Embryonic facial prominence (tissue), 1 donor: Measurements from ENCODE around the gene ZNF792.
"Not testable (repeated sequence)": the region's sequence is repeated elsewhere in the genome, so short reads cannot be mapped to it uniquely, and the experiment has no call there.

Experiments used
- DNase-seq: peaks from one replicate; pipeline ENCODE4 v3.0.0-alpha.2; 2016; ENCODE audit errors: extremely low spot score

ZNF792 gene

GRCh38 chr19:34963573-34964406 is at the start of gene ZNF792:
TSS of gene ZNF792 (minus strand) at chr19:34964229. CDS start at chr19:34963662, 567 bp downstream.
- DNase-seq, result peak; percentile 19

- no peak for DNase-seq
These were observed 49.2 kb upstream of the ZNF792 start for GRCh38 chr19:35013041-35013819.

- no peak for DNase-seq
These were observed 48.0 kb upstream of the ZNF792 start for GRCh38 chr19:35011737-35012682.

GRCh38 chr19:35011091-35011689 is 47.2 kb upstream of the ZNF792 start:
- no peak for DNase-seq

- DNase-seq, result no peak
These were observed 45.7 kb upstream of the ZNF792 start for GRCh38 chr19:35009424-35010415.

GRCh38 chr19:35008891-35009341 is 44.9 kb upstream of the ZNF792 start:
- DNase-seq, result no peak

- DNase-seq, result not testable (repeated sequence)
These were observed 43.4 kb upstream of the ZNF792 start for GRCh38 chr19:35007427-35007826.

- no peak for DNase-seq
These were observed 43.0 kb upstream of the ZNF792 start for GRCh38 chr19:35006999-35007365.

GRCh38 chr19:35006342-35006998 is 42.4 kb upstream of the ZNF792 start:
- no peak for DNase-seq

- DNase-seq, result not testable (repeated sequence)
These were observed 41.9 kb upstream of the ZNF792 start for GRCh38 chr19:35006007-35006341.

GRCh38 chr19:35005256-35005977 is 41.4 kb upstream of the ZNF792 start:
- DNase-seq, result no peak

GRCh38 chr19:35004517-35005255 is 40.7 kb upstream of the ZNF792 start:
- no peak for DNase-seq

GRCh38 chr19:35002037-35002535 is 38.1 kb upstream of the ZNF792 start:
- DNase-seq, result no peak

- DNase-seq, result no peak
These were observed 36.8 kb upstream of the ZNF792 start for GRCh38 chr19:35000647-35001501.

- no peak for DNase-seq
These were observed 36.3 kb upstream of the ZNF792 start for GRCh38 chr19:35000338-35000646.

- peak; percentile 86 for DNase-seq
These were observed 35.7 kb upstream of the ZNF792 start, which contains the start of gene GRAMD1A for GRCh38 chr19:34999498-35000337. TSS of gene GRAMD1A (plus strand) at chr19:35000323. CDS start at chr19:35000479, 156 bp downstream.
